Natural killer cell (primary cell): Measurements from ENCODE around the gene SLC9A4. TPM values are rescaled to one million over a fixed set of nuclear protein-coding genes. Genes with fewer than 3 reads are reported as not detected.
A peak's percentile ranks its signal among the peaks of the same experiment; 100 is the strongest.

Experiments used
- ATAC-seq, 3 donors: fragments of 150-1000 bp in 2 of 3; fragments of 200-7000 bp in 1 of 3; cut with Tn5 transposase; 1 replicate in 1 of 3; 2 replicates in 2 of 3; pipeline ENCODE4 v1.10.0; 2021; ENCODE audit warnings: mild to moderate bottlenecking in 2 of 3, moderate library complexity in 2 of 3
- DNase-seq, 2 donors: peaks; one replicate each; pipeline versions ENCODE4 v3.0.0 to v3.0.0-alpha.2; 2013 to 2021; ENCODE audit warnings: mixed read lengths in 1 of 2
- H3K27ac ChIP-seq: one replicate; pipeline ENCODE4 v1.5.1; 2013; ENCODE audit warnings: mild to moderate bottlenecking, low read length
- H3K27me3 ChIP-seq: one replicate; pipeline ENCODE4 v1.6.1; 2013; ENCODE audit warnings: low read length; ENCODE audit not compliant: control insufficient read depth, insufficient read depth
- H3K36me3 ChIP-seq: one replicate; pipeline ENCODE4 v1.6.1; 2013; ENCODE audit warnings: low read length; ENCODE audit not compliant: control insufficient read depth, insufficient read depth
- H3K4me1 ChIP-seq: one replicate; pipeline ENCODE4 v1.6.1; 2013; ENCODE audit warnings: low read length; ENCODE audit not compliant: control insufficient read depth, insufficient read depth
- H3K4me3 ChIP-seq: one replicate; pipeline ENCODE4 v1.5.1; 2013; ENCODE audit warnings: low read length
- H3K9me3 ChIP-seq: one replicate; pipeline ENCODE4 v1.6.1; 2013; ENCODE audit warnings: low read length; ENCODE audit not compliant: control insufficient read depth, insufficient read depth
- H3K27ac Mint-ChIP-seq, 2 donors: one replicate each; pipeline ENCODE4 v1.8.0; 2022; ENCODE audit warnings: mild to moderate bottlenecking in 2 of 2, mixed read lengths in 2 of 2, moderate library complexity in 1 of 2
- H3K27me3 Mint-ChIP-seq, 2 donors: one replicate each; pipeline ENCODE4 v1.8.0; 2022; ENCODE audit warnings: low read depth in 2 of 2, mixed read lengths in 2 of 2
- H3K36me3 Mint-ChIP-seq: one replicate; pipeline ENCODE4 v1.8.0; 2022; ENCODE audit warnings: mixed read lengths
- H3K4me1 Mint-ChIP-seq, 2 donors: one replicate each; pipeline ENCODE4 v1.8.0; 2022; ENCODE audit warnings: mixed read lengths in 2 of 2
- H3K4me3 Mint-ChIP-seq: one replicate; pipeline ENCODE4 v1.8.0; 2022; ENCODE audit warnings: mild to moderate bottlenecking, moderate library complexity, mixed read lengths
- H3K9me3 Mint-ChIP-seq, 2 donors: one replicate each; pipeline ENCODE4 v1.8.0; 2022; ENCODE audit warnings: mixed read lengths in 2 of 2
- CTCF ChIP-seq: fragments of 200-600 bp; IDR thresholded peaks from one replicate; pipeline ENCODE4 v1.8.0; 2022; ENCODE audit warnings: antibody characterized with exemption
- WGBS: methylation state at CpG from one replicate; pipeline ENCODE4 v1.1.7; 2013; ENCODE audit warnings: missing lambda C conversion rate; ENCODE audit not compliant: insufficient coverage; 5-methylcytosine and 5-hydroxymethylcytosine counted together
- intact Hi-C: fragments of 100-400 bp; cut with micrococcal nuclease; formaldehyde crosslinking; loops from one replicate; pipeline ENCODE4 v1.14.2; 2022
- total RNA-seq, 4 donors: library from RNA; stranded (reverse); fragments of 120-200 nt in 1 of 4; gene quantifications; one replicate each; pipeline versions ENCODE4 v1.2.3 to v1.2.4, GENCODE V29; 2013 to 2022

Gene SLC9A4
- total RNA-seq, 3 donors from 2014 or later (not counting 1 experiment from before 2014, with no cell fraction given), result 0.19 to 0.38 TPM; not detected in 1

DNA sequence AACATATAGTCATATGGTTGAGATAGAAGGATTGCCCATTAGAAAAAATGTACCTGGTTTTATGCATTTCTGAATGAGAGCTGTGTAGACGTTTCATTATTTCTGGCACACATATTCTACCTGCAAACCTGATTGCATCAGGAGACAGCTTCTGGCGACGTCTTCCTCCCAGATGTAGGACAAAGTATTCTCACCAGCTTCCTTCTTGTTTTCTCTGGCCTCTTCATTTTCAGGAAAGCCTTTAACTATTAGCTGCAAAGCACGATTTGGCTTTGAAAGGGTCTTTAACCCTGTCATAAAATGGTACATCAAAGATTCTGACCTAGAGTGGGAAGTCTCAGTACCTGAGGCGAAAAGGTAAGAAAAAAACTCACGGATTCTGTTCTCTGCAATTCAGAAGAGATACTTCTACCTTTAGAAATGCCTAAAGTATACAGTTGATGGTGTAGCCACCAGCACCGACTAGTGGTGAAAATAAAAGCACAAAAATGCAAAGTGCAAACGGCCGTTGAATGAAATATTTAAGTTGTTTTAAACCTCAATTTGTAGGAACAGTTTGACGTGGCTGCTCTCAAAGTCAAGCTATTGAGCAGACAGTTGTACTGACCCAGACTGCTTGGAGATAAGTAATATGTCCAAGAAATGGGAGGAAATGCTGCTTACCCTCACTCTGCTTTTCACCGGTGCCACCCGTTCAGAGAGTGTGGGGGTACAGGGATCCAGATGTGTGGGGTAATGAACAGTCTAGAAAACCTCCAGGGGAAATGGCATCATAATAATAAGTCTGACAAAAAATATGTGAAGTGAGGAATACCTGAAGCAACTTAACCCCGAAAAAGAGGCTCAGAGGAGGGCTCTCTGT is 29.8 kb upstream of the SLC9A4 start:
- DNase-seq, result peak in 1 of 2 donors; percentile 78
- Histone ChIP-seq H3K4me1 (peaks cover 15% of the 10 kb centered on the region), H3K4me3 (no peak overlapping the region), H3K27me3 (no peaks in the 10 kb centered on the region), H3K9me3 (no peaks in the 10 kb centered on the region), H3K36me3 (peaks cover 88% of the 10 kb centered on the region), H3K27ac (peak overlapping the region; percentile 42)
- Mint-ChIP-seq H3K27ac (peak overlapping the region; percentile 78 to 84), H3K4me3 (no peak overlapping the region), H3K36me3 (peaks cover 28% of the 10 kb centered on the region), H3K4me1 (peaks cover 14 to 17% of the 10 kb centered on the region in 2 donors), H3K27me3 (no peaks in the 10 kb centered on the region), H3K9me3 (no peaks in the 10 kb centered on the region)
- ATAC-seq, result peak; percentile 76 to 90 (median 88)
- intact Hi-C loops, result loop anchor here (1.0 to 5.0 kb wide), 3 partner anchors 85 to 191 kb away; no protein-coding TSS in a partner anchor
- WGBS, result 28% methylated on average over 13 of the region's 13 CpGs
- TF ChIP-seq CTCF, result peak; percentile 85

GRCh38 chr2:102444233-102444632 is 28.8 kb upstream of the SLC9A4 start:
- ATAC-seq, result no peak
- intact Hi-C loops, result loop anchor here (5.0 kb wide), 1 partner anchor 192 kb away; no protein-coding TSS in a partner anchor
- WGBS, result 84% methylated on average over 3 of the region's 3 CpGs
- H3K27ac Mint-ChIP-seq, result peak overlapping the region; percentile 68 to 78
- H3K27me3 Mint-ChIP-seq, result no peaks in the 10 kb centered on the region
- H3K36me3 Mint-ChIP-seq, result peaks cover 28% of the 10 kb centered on the region
- peaks cover 14 to 17% of the 10 kb centered on the region in 2 donors for H3K4me1 Mint-ChIP-seq
- Histone ChIP-seq H3K4me3 (no peak overlapping the region), H3K4me1 (peaks cover 5% of the 10 kb centered on the region), H3K27ac (no peak overlapping the region), H3K9me3 (no peaks in the 10 kb centered on the region), H3K36me3 (peaks cover 87% of the 10 kb centered on the region), H3K27me3 (no peaks in the 10 kb centered on the region)
- no peaks in the 10 kb centered on the region for H3K9me3 Mint-ChIP-seq
- no peak for DNase-seq
- no peak overlapping the region for H3K4me3 Mint-ChIP-seq
- no peak for TF ChIP-seq CTCF

DNA sequence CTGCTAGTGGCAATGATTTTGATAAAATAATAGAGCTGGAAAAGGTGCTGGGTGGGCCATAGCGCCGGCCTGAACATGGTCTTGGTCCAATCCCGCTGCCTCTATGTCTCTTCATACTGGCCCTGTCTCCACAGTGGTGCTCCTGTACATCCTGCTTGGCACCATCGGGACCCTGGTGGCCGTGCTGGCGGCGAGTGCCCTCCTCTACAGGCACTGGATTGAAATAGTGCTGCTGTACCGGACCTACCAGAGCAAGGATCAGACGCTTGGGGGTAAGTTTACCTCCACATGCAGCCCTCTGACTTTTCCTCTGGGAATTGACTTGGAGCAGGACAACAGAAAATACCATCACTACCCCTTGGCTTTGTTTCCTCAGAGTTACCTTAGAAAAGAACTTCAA is 26.1 kb upstream of the SLC9A4 start:
- TF ChIP-seq CTCF, result no peak
- ATAC-seq, result no peak
- Histone ChIP-seq H3K36me3 (peaks cover 86% of the 10 kb centered on the region), H3K27me3 (no peaks in the 10 kb centered on the region), H3K27ac (no peak overlapping the region), H3K4me1 (peaks cover 3% of the 10 kb centered on the region), H3K4me3 (no peak overlapping the region), H3K9me3 (no peaks in the 10 kb centered on the region)
- no peaks in the 10 kb centered on the region for H3K9me3 Mint-ChIP-seq
- peaks cover 35% of the 10 kb centered on the region for H3K36me3 Mint-ChIP-seq
- DNase-seq, result no peak
- intact Hi-C loops, result loop anchor here (5.0 kb wide), 1 partner anchor 440 kb away; no protein-coding TSS in a partner anchor
- 95% methylated on average over 9 of the region's 9 CpGs for WGBS
- peaks cover 20 to 22% of the 10 kb centered on the region in 2 donors for H3K4me1 Mint-ChIP-seq
- no peak overlapping the region for H3K4me3 Mint-ChIP-seq
- H3K27me3 Mint-ChIP-seq, result no peaks in the 10 kb centered on the region
- peak overlapping the region; percentile 33 to 68 for H3K27ac Mint-ChIP-seq
